Common myeloid progenitor, CD34-positive (primary cell): ENCODE measurements around the gene COBLL1.
"Not testable (repeated sequence)": the region's sequence is repeated elsewhere in the genome, so short reads cannot be mapped to it uniquely, and the experiment has no call there.

Experiments
- CTCF ChIA-PET: fragments of 350-600 bp; sonication (Branson Sonifier 250); formaldehyde crosslinking; loops from one replicate; lab custom pipeline; 2021; ENCODE audit warnings: antibody characterized with exemption; lab: Charles Lee
- POLR2A ChIA-PET: fragments of 350-600 bp; sonication (Branson Sonifier 250); formaldehyde crosslinking; loops from one replicate; lab custom pipeline; 2021; ENCODE audit warnings: antibody characterized with exemption; lab: Charles Lee
- DNase-seq, 3 donors: peaks; one replicate each; pipeline versions ENCODE4 v3.0.0 to v3.0.0-alpha.2; 2013
- H3K27ac ChIP-seq, 2 experiments: 1 replicate in 1 of 2; 2 replicates in 1 of 2; pipeline ENCODE4 v1.7.0; 2013; ENCODE audit warnings: inconsistent platforms in 2 of 2, low read length in 2 of 2, mild to moderate bottlenecking in 2 of 2, low read depth in 1 of 2, moderate library complexity in 1 of 2; ENCODE audit not compliant: severe bottlenecking in 2 of 2, insufficient read depth in 1 of 2, poor library complexity in 1 of 2
- H3K27me3 ChIP-seq, 5 experiments: replicated peaks in 2 of 5; 1 replicate in 3 of 5; 2 replicates in 2 of 5; pipeline versions ENCODE4 v1.6.1 to v1.7.0; 2013; ENCODE audit warnings: low read length in 4 of 5, mild to moderate bottlenecking in 2 of 5, moderate library complexity in 2 of 5, inconsistent platforms in 1 of 5; ENCODE audit not compliant: insufficient read depth in 5 of 5, control insufficient read depth in 4 of 5
- H3K36me3 ChIP-seq, 4 experiments: 1 replicate in 2 of 4; 2 replicates in 2 of 4; pipeline versions ENCODE4 v1.6.1 to v1.7.0; 2013; ENCODE audit warnings: low read length in 3 of 4, control low read depth in 1 of 4, mild to moderate bottlenecking in 1 of 4; ENCODE audit not compliant: control insufficient read depth in 4 of 4, insufficient read depth in 4 of 4
- H3K4me1 ChIP-seq, 4 experiments: 1 replicate in 3 of 4; 2 replicates in 1 of 4; pipeline versions ENCODE4 v1.6.1 to v1.7.1; 2013; ENCODE audit warnings: low read length in 3 of 4, mild to moderate bottlenecking in 3 of 4, control low read depth in 1 of 4, inconsistent platforms in 1 of 4, moderate library complexity in 1 of 4; ENCODE audit not compliant: control insufficient read depth in 4 of 4, insufficient read depth in 4 of 4; ENCODE audit errors: control extremely low read depth in 1 of 4
- H3K4me3 ChIP-seq, 7 experiments: 1 replicate in 4 of 7; 2 replicates in 3 of 7; pipeline versions ENCODE4 v1.5.1 to v1.7.0; 2013; ENCODE audit warnings: mild to moderate bottlenecking in 7 of 7, low read length in 6 of 7, moderate library complexity in 6 of 7, inconsistent platforms in 2 of 7, low read depth in 2 of 7, control low read depth in 1 of 7; ENCODE audit not compliant: insufficient read depth in 4 of 7, control insufficient read depth in 1 of 7; ENCODE audit errors: extremely low read depth in 1 of 7
- H3K9me3 ChIP-seq, 5 experiments: 1 replicate in 4 of 5; 2 replicates in 1 of 5; pipeline versions ENCODE4 v1.6.1 to v1.7.1; 2013; ENCODE audit warnings: low read length in 4 of 5, mild to moderate bottlenecking in 2 of 5, inconsistent platforms in 1 of 5, low read depth in 1 of 5, moderate library complexity in 1 of 5; ENCODE audit not compliant: control insufficient read depth in 4 of 5, insufficient read depth in 2 of 5; ENCODE audit errors: control extremely low read depth in 1 of 5
- WGBS: methylation state at CpG from one replicate; pipeline ENCODE4 v1.1.5; 2013; ENCODE audit not compliant: insufficient coverage; 5-methylcytosine and 5-hydroxymethylcytosine counted together

The COBLL1 gene

GRCh38 chr2:164871404-164871803, 29.8 kb upstream of the COBLL1 start:
- H3K27ac ChIP-seq, result no peak overlapping the region
- H3K9me3 ChIP-seq, result no peaks in the 10 kb centered on the region
- no peaks in the 10 kb centered on the region for H3K36me3 ChIP-seq
- no CpG with 5 or more reads among the region's 2 CpGs for WGBS
- peaks cover 0 to 12% (median 4%) of the 10 kb centered on the region in 4 experiments for H3K4me1 ChIP-seq
- no peak overlapping the region for H3K4me3 ChIP-seq
- CTCF ChIA-PET, result no interaction called here
- H3K27me3 ChIP-seq, result no peaks in the 10 kb centered on the region
- POLR2A ChIA-PET, result no interaction called here
- DNase-seq, result no peak

GRCh38 chr2:164869420-164869772, 27.8 kb upstream of the COBLL1 start:
- Histone ChIP-seq H3K9me3 (no peaks in the 10 kb centered on the region), H3K4me3 (no peak overlapping the region), H3K27ac (no peak overlapping the region), H3K27me3 (no peaks in the 10 kb centered on the region), H3K4me1 (peaks cover 0 to 19% (median 9%) of the 10 kb centered on the region in 4 experiments), H3K36me3 (no peaks in the 10 kb centered on the region)
- no peak for DNase-seq
- ChIA-PET CTCF (no interaction called here), POLR2A (no interaction called here)

GRCh38 chr2:164868563-164869419, 27.2 kb upstream of the COBLL1 start:
- POLR2A ChIA-PET, result no interaction called here
- DNase-seq, result peak in 1 of 3 donors; percentile 16

GRCh38 chr2:164867779-164868397, 26.3 kb upstream of the COBLL1 start:
- no peak overlapping the region for H3K27ac ChIP-seq
- ChIA-PET POLR2A (no interaction called here), CTCF (interaction anchor here (1.1 to 1.3 kb wide), 2 partner anchors 9 to 84 kb away, joined by 3 to 5 read pairs; no protein-coding TSS in a partner anchor)
- H3K36me3 ChIP-seq, result no peaks in the 10 kb centered on the region
- no peak overlapping the region for H3K4me3 ChIP-seq
- H3K27me3 ChIP-seq, result no peaks in the 10 kb centered on the region
- H3K9me3 ChIP-seq, result no peaks in the 10 kb centered on the region
- peaks cover 0 to 19% (median 9%) of the 10 kb centered on the region in 4 experiments for H3K4me1 ChIP-seq
- DNase-seq, result no peak
- no CpG with 5 or more reads among the region's 3 CpGs for WGBS

More at GRCh38 chr2:164868563-164869419, 27.2 kb upstream of the COBLL1 start:
- no peaks in the 10 kb centered on the region for H3K36me3 ChIP-seq
- 94% methylated on average over 4 of the region's 5 CpGs for whole genome bisulfite sequencing
- CTCF ChIA-PET, result no interaction called here
- H3K27me3 ChIP-seq, result no peaks in the 10 kb centered on the region
- no peak overlapping the region for H3K27ac ChIP-seq
- peaks cover 0 to 19% (median 9%) of the 10 kb centered on the region in 4 experiments for H3K4me1 ChIP-seq
- no peaks in the 10 kb centered on the region for H3K9me3 ChIP-seq
- H3K4me3 ChIP-seq, result no peak overlapping the region

- CTCF ChIA-PET, H3K27me3 ChIP-seq, H3K9me3 ChIP-seq, H3K36me3 ChIP-seq, H3K4me3 ChIP-seq: not testable (repeated sequence)
- Histone ChIP-seq H3K4me1 (peaks cover 0 to 19% (median 9%) of the 10 kb centered on the region in 4 experiments), H3K27ac (peak overlapping the region in 1 of 2 experiments; percentile 39)
- POLR2A ChIA-PET, result interaction anchor here (0.6 kb wide), 1 partner anchor 11 kb away, joined by 3 read pairs; no protein-coding TSS in a partner anchor
- peak; percentile 31 to 92 (median 85) for DNase-seq
- WGBS, result no CpG with 5 or more reads among the region's 1 CpG
Measured at GRCh38 chr2:164866381-164866780, 24.8 kb upstream of the COBLL1 start.

GRCh38 chr2:164860694-164861042, 19.0 kb upstream of the COBLL1 start:
- Histone ChIP-seq H3K9me3 (no peaks in the 10 kb centered on the region), H3K36me3 (no peaks in the 10 kb centered on the region), H3K27me3 (no peaks in the 10 kb centered on the region), H3K4me3 (no peak overlapping the region), H3K27ac (no peak overlapping the region), H3K4me1 (peaks cover 0 to under 1% (median 0%) of the 10 kb centered on the region in 4 experiments)
- ChIA-PET POLR2A (no interaction called here), CTCF (interaction anchor here (0.6 to 2.1 kb wide), 3 partner anchors 16 to 72 kb away, joined by 3 to 6 read pairs (median 5); no protein-coding TSS in a partner anchor)
- no peak for DNase-seq
